Fibroblast of lung (primary cell): ENCODE results near the gene DOCK8.

Source experiments
- CTCF ChIP-seq, 2 donors: IDR thresholded peaks in 1 of 2; conservative IDR thresholded peaks in 1 of 2; 1 replicate in 1 of 2; 2 replicates in 1 of 2; pipeline ENCODE4 v1.5.1; 2011 to 2012; ENCODE audit warnings: low read length in 2 of 2, control low read depth in 1 of 2, inconsistent platforms in 1 of 2, low read depth in 1 of 2, mild to moderate bottlenecking in 1 of 2
- EZH2 ChIP-seq: IDR thresholded peaks from 2 replicates; pipeline ENCODE4 v1.5.1; 2012; ENCODE audit warnings: low read length, control low read depth, mild to moderate bottlenecking; ENCODE audit errors: missing control alignments

- TF ChIP-seq EZH2 (no peak), CTCF (conservative IDR thresholded peaks at IDR 0.05 in 1 of 2, IDR thresholded peaks at IDR 0.05 in 1 of 2; ENCODE audit: low read depth in 1 of 2, low read length in 2 of 2) (no peak)
These were observed 2.4 kb upstream of the DOCK8 start for GRCh38 chr9:212297-212696.
